GM12874 (cell line): ENCODE data around the gene USP15.

Source experiments
- TF ChIP-seq, protein P1 (sequence below): IDR thresholded peaks from 2 replicates; pipeline ENCODE4 v1.5.1; 2011; ENCODE audit warnings: low read depth, mild to moderate bottlenecking, control low read depth, low read length, moderate library complexity; ENCODE audit not compliant: insufficient read depth

Gene USP15

DNA sequence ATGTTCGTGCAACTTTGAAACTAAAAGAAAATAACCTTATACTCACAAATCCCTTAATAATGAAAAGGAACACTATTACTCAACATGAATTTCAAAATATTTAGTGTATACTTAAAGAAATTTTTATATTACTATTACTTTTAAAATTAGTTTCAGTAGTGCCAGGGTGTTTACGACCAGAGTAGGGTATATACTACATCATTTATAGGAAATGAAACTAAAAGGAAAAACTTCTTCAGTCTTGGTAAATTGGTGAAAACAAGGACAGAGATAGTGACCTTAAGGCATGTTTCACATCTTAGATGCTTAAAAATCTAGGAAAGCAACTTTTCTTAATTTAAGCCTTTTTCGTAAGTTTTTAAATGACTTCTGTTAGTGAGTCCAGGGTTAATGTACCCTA lies 4.5 kb downstream of the USP15 start:
- TF ChIP-seq, protein P1, sequence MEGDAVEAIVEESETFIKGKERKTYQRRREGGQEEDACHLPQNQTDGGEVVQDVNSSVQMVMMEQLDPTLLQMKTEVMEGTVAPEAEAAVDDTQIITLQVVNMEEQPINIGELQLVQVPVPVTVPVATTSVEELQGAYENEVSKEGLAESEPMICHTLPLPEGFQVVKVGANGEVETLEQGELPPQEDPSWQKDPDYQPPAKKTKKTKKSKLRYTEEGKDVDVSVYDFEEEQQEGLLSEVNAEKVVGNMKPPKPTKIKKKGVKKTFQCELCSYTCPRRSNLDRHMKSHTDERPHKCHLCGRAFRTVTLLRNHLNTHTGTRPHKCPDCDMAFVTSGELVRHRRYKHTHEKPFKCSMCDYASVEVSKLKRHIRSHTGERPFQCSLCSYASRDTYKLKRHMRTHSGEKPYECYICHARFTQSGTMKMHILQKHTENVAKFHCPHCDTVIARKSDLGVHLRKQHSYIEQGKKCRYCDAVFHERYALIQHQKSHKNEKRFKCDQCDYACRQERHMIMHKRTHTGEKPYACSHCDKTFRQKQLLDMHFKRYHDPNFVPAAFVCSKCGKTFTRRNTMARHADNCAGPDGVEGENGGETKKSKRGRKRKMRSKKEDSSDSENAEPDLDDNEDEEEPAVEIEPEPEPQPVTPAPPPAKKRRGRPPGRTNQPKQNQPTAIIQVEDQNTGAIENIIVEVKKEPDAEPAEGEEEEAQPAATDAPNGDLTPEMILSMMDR, result no peak

- TF ChIP-seq, protein P1, result no peak
These were observed 5.3 kb downstream of the USP15 start for GRCh38 chr12:62265511-62265910.

DNA sequence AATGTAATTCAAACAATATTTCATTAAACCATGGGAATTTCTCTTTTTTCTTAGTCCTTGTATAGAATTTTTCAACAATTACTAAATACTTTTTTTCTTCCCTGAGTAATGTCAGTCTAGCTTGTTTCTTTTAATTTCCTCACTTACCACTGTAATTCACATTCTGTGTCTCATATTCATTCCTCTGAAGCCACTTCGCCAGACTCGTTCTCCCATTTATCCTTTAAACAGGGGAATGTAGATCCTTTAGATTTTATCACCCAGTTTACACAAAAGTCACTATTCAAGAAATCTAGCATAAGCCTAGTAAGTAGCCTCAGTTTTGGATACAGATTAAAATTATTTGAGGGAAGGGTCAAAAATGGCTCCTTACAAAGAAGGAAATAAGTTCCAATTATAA lies 6.8 kb downstream of the USP15 start:
- TF ChIP-seq, protein P1, result no peak

- TF ChIP-seq, protein P1, result no peak
These were observed 7.3 kb downstream of the USP15 start for GRCh38 chr12:62267480-62267879.

GRCh38 chr12:62268956-62269355 lies 8.8 kb downstream of the USP15 start:
- TF ChIP-seq, protein P1, result no peak

DNA sequence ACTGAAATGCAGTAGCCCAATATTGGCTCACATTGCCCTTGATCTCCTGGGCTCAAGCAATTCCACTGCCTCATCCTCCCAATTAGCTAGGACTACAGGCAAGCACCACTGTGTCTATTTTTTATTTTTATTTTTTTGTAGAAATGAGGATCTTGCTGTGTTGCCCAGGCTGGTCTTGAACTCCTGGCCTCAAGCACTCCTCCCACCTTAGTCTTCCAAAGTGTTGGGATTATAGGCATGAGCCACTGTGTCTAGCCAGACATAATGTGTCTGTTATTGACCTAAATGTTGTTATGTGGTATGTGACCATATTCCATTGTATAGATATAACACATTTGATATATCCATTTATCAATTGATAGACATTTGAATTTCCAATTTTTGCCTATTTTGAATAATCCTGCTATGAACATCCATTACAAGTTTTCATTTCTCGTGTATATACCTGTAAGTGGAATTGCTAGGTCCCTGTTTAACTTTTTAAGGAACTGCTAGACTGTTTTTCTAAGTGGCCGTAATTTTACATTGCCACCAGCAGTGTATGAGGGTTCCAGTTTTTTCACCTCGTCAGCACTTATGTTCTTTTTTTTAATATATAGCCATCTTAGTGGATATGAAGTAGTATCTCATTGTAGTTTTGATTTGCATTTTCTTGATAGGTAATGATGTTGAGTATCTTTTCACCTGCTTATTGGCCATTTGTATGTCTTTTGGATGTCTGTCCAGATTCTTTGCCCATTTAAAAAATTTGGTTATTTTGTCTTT lies 9.4 kb downstream of the USP15 start:
- TF ChIP-seq, protein P1, result no peak

GRCh38 chr12:62270384-62270783 lies 10.2 kb downstream of the USP15 start:
- TF ChIP-seq, protein P1, result no peak
